LNCaP clone FGC (cell line): ENCODE measurements around the gene LATS1.
A peak's percentile ranks its signal among the peaks of the same experiment; 100 is the strongest.

Source experiments
- DNase-seq: peaks from one replicate; pipeline ENCODE4 v3.0.0-alpha.2; 2011; ENCODE audit warnings: low read depth
- H3K4me3 ChIP-seq: 2 replicates; pipeline ENCODE4 v1.5.1; 2011; ENCODE audit warnings: mild to moderate bottlenecking, low read depth, low read length, control low read depth
- TF ChIP-seq, protein P1 (sequence below): IDR thresholded peaks from 2 replicates; pipeline ENCODE4 v1.5.1; 2012; ENCODE audit warnings: mild to moderate bottlenecking; ENCODE audit not compliant: control insufficient read depth, insufficient read depth; ENCODE audit errors: extremely low read depth

LATS1 gene

DNA sequence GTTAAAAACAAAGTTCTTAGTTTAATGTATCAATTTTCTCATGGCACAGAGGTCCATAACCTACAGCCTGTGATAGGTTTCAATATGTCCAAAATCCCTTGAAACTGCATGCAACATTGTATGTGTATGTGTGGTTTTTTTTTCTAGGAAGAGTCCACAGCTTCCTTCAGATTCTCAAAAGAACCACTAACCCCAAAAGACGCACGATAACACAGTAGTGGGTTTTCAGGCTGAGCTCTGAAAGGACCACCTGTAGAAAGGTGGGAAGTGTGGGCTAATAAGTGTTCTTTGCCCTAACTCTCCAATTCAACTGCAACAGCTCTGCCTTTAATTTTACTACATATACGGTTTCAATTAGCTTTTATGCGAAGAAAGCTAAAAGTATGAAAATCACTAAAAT is 57.9 kb downstream of the LATS1 start:
- H3K4me3 ChIP-seq = no peak overlapping the region
- DNase-seq = no peak
- TF ChIP-seq, protein P1, sequence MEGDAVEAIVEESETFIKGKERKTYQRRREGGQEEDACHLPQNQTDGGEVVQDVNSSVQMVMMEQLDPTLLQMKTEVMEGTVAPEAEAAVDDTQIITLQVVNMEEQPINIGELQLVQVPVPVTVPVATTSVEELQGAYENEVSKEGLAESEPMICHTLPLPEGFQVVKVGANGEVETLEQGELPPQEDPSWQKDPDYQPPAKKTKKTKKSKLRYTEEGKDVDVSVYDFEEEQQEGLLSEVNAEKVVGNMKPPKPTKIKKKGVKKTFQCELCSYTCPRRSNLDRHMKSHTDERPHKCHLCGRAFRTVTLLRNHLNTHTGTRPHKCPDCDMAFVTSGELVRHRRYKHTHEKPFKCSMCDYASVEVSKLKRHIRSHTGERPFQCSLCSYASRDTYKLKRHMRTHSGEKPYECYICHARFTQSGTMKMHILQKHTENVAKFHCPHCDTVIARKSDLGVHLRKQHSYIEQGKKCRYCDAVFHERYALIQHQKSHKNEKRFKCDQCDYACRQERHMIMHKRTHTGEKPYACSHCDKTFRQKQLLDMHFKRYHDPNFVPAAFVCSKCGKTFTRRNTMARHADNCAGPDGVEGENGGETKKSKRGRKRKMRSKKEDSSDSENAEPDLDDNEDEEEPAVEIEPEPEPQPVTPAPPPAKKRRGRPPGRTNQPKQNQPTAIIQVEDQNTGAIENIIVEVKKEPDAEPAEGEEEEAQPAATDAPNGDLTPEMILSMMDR = no peak

- TF ChIP-seq, protein P1 = no peak
- no peak for DNase-seq
- H3K4me3 ChIP-seq = no peak overlapping the region
These were observed 60.5 kb downstream of the LATS1 start for GRCh38 chr6:149657441-149657840.

- H3K4me3 ChIP-seq = no peak overlapping the region
- TF ChIP-seq, protein P1 = no peak
- DNase-seq = no peak
These were observed 66.8 kb downstream of the LATS1 start for GRCh38 chr6:149651056-149651455.

- DNase-seq = peak; percentile 82
- TF ChIP-seq, protein P1 = no peak
- H3K4me3 ChIP-seq = peak within 1 kb of the TSS; percentile 91
These were observed 69.5 kb downstream of the LATS1 start, which contains the start of gene KATNA1 for GRCh38 chr6:149648148-149649145. KATNA1 (minus strand) TSS chr6:149648714; CDS start chr6:149638547, 10,167 bp downstream.

- peak overlapping the region; percentile 91 for H3K4me3 ChIP-seq
- TF ChIP-seq, protein P1 = no peak
- DNase-seq = no peak
These were observed 71.3 kb downstream of the LATS1 start for GRCh38 chr6:149646599-149646998.

DNA sequence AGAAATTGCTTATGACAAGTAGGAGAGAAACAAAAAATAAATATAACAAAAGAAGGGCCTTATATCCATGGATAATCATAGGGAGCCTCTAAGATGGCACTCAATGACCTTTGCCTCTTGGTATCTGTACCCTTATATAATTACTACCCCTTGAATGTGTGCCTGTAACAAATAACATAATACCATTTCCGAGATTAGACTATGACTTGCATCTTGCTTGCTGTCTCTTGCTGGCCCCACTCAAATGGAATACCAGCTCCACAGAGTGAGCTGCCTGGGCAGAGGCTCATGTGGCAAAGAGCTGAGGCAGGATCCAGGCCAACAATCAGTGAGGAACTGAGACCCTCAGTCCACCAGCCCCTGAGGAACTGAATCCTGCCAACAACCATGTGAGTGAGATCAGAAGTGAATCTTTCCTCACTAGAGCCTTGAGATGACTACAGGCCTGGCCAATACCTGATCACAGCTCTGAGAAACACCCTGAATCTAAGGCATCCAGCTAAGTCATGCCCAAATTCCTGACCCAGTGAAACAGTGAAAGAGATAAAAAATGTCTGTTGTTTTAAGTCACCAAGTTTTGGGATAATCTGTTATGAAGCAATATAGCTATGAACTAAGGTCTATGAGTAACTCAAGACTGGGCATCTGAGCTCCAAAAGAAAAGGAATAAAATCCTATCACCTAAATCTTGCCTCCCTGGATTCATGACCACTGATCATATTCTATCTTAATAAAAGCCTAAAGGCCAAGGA is 74.9 kb downstream of the LATS1 start:
- no peak for DNase-seq
- H3K4me3 ChIP-seq = no peak overlapping the region
- TF ChIP-seq, protein P1 = no peak
